Liver (tissue), 9 donors: Measurements from ENCODE around the gene GPR32. TPM values are rescaled to one million over a fixed set of nuclear protein-coding genes. Genes with fewer than 3 reads are reported as not detected.

Experiments used
- DNase-seq: peaks from one replicate; pipeline ENCODE4 v3.0.0-alpha.2; 2017; ENCODE audit warnings: low spot score
- H3K27ac ChIP-seq, 2 donors: one replicate each; pipeline ENCODE4 v1.7.0; 2013; ENCODE audit warnings: inconsistent platforms in 2 of 2, low read length in 2 of 2, control low read depth in 1 of 2, low read depth in 1 of 2, mild to moderate bottlenecking in 1 of 2
- H3K27me3 ChIP-seq, 4 donors: one replicate each; pipeline versions ENCODE4 v1.6.1 to v1.7.0; 2013; ENCODE audit warnings: low read length in 3 of 4, inconsistent platforms in 1 of 4, mild to moderate bottlenecking in 1 of 4, moderate library complexity in 1 of 4; ENCODE audit not compliant: control insufficient read depth in 4 of 4, insufficient read depth in 4 of 4
- H3K36me3 ChIP-seq, 4 donors: one replicate each; pipeline versions ENCODE4 v1.6.1 to v1.7.0; 2013; ENCODE audit warnings: low read length in 3 of 4, mild to moderate bottlenecking in 3 of 4, low read depth in 1 of 4, moderate library complexity in 1 of 4; ENCODE audit not compliant: control insufficient read depth in 4 of 4, insufficient read depth in 3 of 4
- H3K4me1 ChIP-seq, 4 donors: one replicate each; pipeline versions ENCODE4 v1.6.1 to v1.7.0; 2013; ENCODE audit warnings: low read length in 3 of 4, mild to moderate bottlenecking in 3 of 4, moderate library complexity in 1 of 4; ENCODE audit not compliant: control insufficient read depth in 4 of 4, insufficient read depth in 4 of 4
- H3K4me3 ChIP-seq, 3 donors: one replicate each; pipeline versions ENCODE4 v1.6.1 to v1.7.0; 2013; ENCODE audit warnings: low read length in 3 of 3, control low read depth in 1 of 3, low read depth in 1 of 3, mild to moderate bottlenecking in 1 of 3
- H3K9ac ChIP-seq, 2 donors: one replicate each; pipeline ENCODE4 v1.7.0; 2013; ENCODE audit warnings: low read length in 2 of 2, mild to moderate bottlenecking in 2 of 2, moderate library complexity in 2 of 2, control low read depth in 1 of 2, low read depth in 1 of 2
- H3K9me3 ChIP-seq, 4 donors: one replicate each; pipeline versions ENCODE4 v1.6.1 to v1.7.0; 2013; ENCODE audit warnings: low read length in 3 of 4; ENCODE audit not compliant: control insufficient read depth in 4 of 4
- EGR1 ChIP-seq, 2 donors: IDR thresholded peaks; 2 replicates each; pipeline ENCODE4 v1.6.1; 2016 to 2018; ENCODE audit warnings: antibody characterized with exemption in 2 of 2, low read depth in 2 of 2
- FOXA1 ChIP-seq: IDR thresholded peaks from 2 replicates; pipeline ENCODE4 v1.6.1; 2016; ENCODE audit warnings: antibody characterized with exemption
- FOXA2 ChIP-seq: IDR thresholded peaks from 2 replicates; pipeline ENCODE4 v1.6.1; 2016; ENCODE audit warnings: antibody characterized with exemption
- GABPA ChIP-seq, 2 donors: IDR thresholded peaks in 1 of 2; conservative IDR thresholded peaks in 1 of 2; 2 replicates each; pipeline ENCODE4 v1.6.1; 2016; ENCODE audit warnings: antibody characterized with exemption in 2 of 2, mild to moderate bottlenecking in 1 of 2, moderate library complexity in 1 of 2
- HNF4A ChIP-seq, 2 donors: conservative IDR thresholded peaks; 2 replicates each; pipeline ENCODE4 v1.6.1; 2016; ENCODE audit warnings: antibody characterized with exemption in 2 of 2, mild to moderate bottlenecking in 2 of 2
- HNF4G ChIP-seq: IDR thresholded peaks from 2 replicates; pipeline ENCODE4 v1.6.1; 2016; ENCODE audit warnings: antibody characterized with exemption
- JUND ChIP-seq, 2 donors: IDR thresholded peaks; 2 replicates each; pipeline ENCODE4 v1.6.1; 2016; ENCODE audit warnings: antibody characterized with exemption in 2 of 2
- NR2F2 ChIP-seq: IDR thresholded peaks from 2 replicates; pipeline ENCODE4 v1.6.1; 2016; ENCODE audit warnings: antibody characterized with exemption
- RAD21 ChIP-seq, 2 donors: IDR thresholded peaks; 2 replicates each; pipeline ENCODE4 v1.6.1; 2016; ENCODE audit warnings: antibody characterized with exemption in 2 of 2, mild to moderate bottlenecking in 2 of 2
- REST ChIP-seq: IDR thresholded peaks from 2 replicates; pipeline ENCODE4 v1.6.1; 2016; ENCODE audit warnings: antibody characterized with exemption, mild to moderate bottlenecking
- RXRA ChIP-seq, 2 donors: IDR thresholded peaks; 2 replicates each; pipeline ENCODE4 v1.6.1; 2017 to 2018; ENCODE audit warnings: antibody characterized with exemption in 2 of 2, mild to moderate bottlenecking in 1 of 2
- SP1 ChIP-seq: IDR thresholded peaks from 2 replicates; pipeline ENCODE4 v1.6.1; 2018; ENCODE audit warnings: antibody characterized with exemption, mild to moderate bottlenecking
- TAF1 ChIP-seq: conservative IDR thresholded peaks from 2 replicates; pipeline ENCODE4 v1.6.1; 2016; ENCODE audit warnings: antibody characterized with exemption, mild to moderate bottlenecking
- YY1 ChIP-seq: IDR thresholded peaks from 2 replicates; pipeline ENCODE4 v1.6.1; 2016; ENCODE audit warnings: antibody characterized with exemption, mild to moderate bottlenecking
- ZBTB33 ChIP-seq: IDR thresholded peaks from 2 replicates; pipeline ENCODE4 v1.6.1; 2016; ENCODE audit warnings: antibody characterized with exemption
- WGBS: extraction: QIAGEN DNeasy Blood & Tissue Kit; methylation state at CpG from one replicate; pipeline ENCODE4 v1.1.7; 2013; 5-methylcytosine and 5-hydroxymethylcytosine counted together
- polyA plus RNA-seq, 2 donors: library from polyadenylated mRNA; stranded (reverse) in 1 of 2; unstranded in 1 of 2; fragments of 200-250 nt in 1 of 2; fragments of >200 nt in 1 of 2; fragmentation: Nextera tagmentation in 1 of 2; extraction: Ambion mirVana in 1 of 2; gene quantifications; one replicate each; pipeline versions ENCODE4 v1.2.1 to v1.2.3, GENCODE V29; 2013 to 2015
- total RNA-seq, 2 donors: library from RNA; depleted of rRNA; stranded (reverse); fragments of >200 nt; gene quantifications; one replicate each; pipeline ENCODE4 v1.2.3, GENCODE V29; 2014
- TF ChIP-seq, protein P1 (sequence below): IDR thresholded peaks from 2 replicates; pipeline ENCODE4 v1.6.1; 2016; ENCODE audit warnings: antibody characterized with exemption
- TF ChIP-seq, protein P2 (sequence below): fragments of 150-350 bp; IDR thresholded peaks from 2 replicates; pipeline ENCODE4 v1.5.1; 2017; ENCODE audit warnings: improper control_type of control experiment, low read depth, low read length; ENCODE audit not compliant: missing input control
- donor health status: healthy.
- donor health status: healthy.
- donor health status: healthy.
- donor health status: healthy.
- donor health status: healthy.

Gene GPR32
- total and polyA plus RNA-seq, 4 donors = not detected

DNA sequence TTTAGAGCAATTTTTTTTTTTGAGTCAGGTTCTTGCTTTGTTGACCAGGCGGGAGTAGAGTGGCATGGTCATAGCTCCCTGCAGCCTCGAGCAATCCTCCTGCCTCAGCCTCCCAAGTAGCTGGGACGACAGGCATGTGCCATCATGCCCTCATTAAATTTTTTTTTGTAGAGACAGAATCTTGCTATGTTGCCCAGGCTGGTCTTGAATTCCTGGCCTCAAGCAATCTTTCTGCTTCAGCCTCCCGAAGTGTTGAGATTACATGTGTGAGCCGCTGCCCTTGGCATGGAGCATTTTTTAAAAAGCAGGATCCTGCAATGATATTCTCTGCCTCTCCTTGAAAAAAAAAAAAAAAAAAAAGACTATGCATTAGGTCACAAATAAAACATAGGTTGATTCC, 5.9 kb downstream of the GPR32 start:
- Histone ChIP-seq H3K36me3 (no peaks in the 10 kb centered on the region), H3K27ac (no peak overlapping the region), H3K27me3 (peaks cover 0 to 11% (median 6%) of the 10 kb centered on the region in 4 donors), H3K9me3 (no peaks in the 10 kb centered on the region), H3K4me3 (no peak overlapping the region), H3K9ac (no peak overlapping the region), H3K4me1 (no peaks in the 10 kb centered on the region)
- 71% methylated on average over 5 of the region's 5 CpGs for WGBS
- DNase-seq = no peak
- TF ChIP-seq JUND (IDR thresholded peaks at IDR 0.05) = no peak
- TF ChIP-seq YY1 = no peak
- no peak for TF ChIP-seq GABPA (IDR thresholded peaks at IDR 0.05 in 1 of 2, conservative IDR thresholded peaks at IDR 0.05 in 1 of 2)
- no peak for TF ChIP-seq RAD21 (IDR thresholded peaks at IDR 0.05)
- TF ChIP-seq HNF4A (conservative IDR thresholded peaks at IDR 0.05) = no peak
- no peak for TF ChIP-seq EGR1 (IDR thresholded peaks at IDR 0.05; ENCODE audit: low read depth in 2 of 2)
- TF ChIP-seq NR2F2 = no peak
- no peak for TF ChIP-seq SP1
- TF ChIP-seq ZBTB33 = no peak
- TF ChIP-seq REST = no peak
- no peak for TF ChIP-seq RXRA (IDR thresholded peaks at IDR 0.05)
- no peak for TF ChIP-seq FOXA2
- TF ChIP-seq, protein P1, sequence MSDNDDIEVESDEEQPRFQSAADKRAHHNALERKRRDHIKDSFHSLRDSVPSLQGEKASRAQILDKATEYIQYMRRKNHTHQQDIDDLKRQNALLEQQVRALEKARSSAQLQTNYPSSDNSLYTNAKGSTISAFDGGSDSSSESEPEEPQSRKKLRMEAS = no peak
- no peak for TF ChIP-seq TAF1
- TF ChIP-seq, protein P2, sequence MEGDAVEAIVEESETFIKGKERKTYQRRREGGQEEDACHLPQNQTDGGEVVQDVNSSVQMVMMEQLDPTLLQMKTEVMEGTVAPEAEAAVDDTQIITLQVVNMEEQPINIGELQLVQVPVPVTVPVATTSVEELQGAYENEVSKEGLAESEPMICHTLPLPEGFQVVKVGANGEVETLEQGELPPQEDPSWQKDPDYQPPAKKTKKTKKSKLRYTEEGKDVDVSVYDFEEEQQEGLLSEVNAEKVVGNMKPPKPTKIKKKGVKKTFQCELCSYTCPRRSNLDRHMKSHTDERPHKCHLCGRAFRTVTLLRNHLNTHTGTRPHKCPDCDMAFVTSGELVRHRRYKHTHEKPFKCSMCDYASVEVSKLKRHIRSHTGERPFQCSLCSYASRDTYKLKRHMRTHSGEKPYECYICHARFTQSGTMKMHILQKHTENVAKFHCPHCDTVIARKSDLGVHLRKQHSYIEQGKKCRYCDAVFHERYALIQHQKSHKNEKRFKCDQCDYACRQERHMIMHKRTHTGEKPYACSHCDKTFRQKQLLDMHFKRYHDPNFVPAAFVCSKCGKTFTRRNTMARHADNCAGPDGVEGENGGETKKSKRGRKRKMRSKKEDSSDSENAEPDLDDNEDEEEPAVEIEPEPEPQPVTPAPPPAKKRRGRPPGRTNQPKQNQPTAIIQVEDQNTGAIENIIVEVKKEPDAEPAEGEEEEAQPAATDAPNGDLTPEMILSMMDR = no peak
- TF ChIP-seq HNF4G = no peak

DNA sequence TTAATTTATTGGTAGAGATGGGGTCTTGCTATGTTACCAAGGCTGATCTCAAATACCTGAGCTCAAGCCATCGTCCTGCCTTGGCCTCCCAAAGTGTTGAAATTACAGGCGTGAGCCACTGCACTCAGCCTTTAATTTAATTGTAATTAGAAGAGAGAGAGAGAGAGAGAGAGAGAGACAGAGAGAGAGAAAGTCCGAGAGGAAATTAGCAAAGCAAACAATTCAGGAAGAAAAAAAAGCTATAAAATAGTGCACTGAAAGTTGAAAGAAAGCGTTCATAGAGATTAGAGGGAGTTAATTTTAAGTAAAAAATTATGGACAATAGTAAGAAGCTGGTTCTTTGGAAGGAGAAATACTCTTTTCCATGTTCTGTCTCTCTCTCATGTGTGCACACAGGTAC, 7.0 kb downstream of the GPR32 start:
- Histone ChIP-seq H3K9ac (no peak overlapping the region), H3K9me3 (no peaks in the 10 kb centered on the region), H3K4me1 (no peaks in the 10 kb centered on the region), H3K27ac (no peak overlapping the region), H3K27me3 (peaks cover 0 to 11% (median 6%) of the 10 kb centered on the region in 4 donors), H3K36me3 (no peaks in the 10 kb centered on the region), H3K4me3 (no peak overlapping the region)
- no peak for TF ChIP-seq HNF4G
- TF ChIP-seq FOXA1 = no peak
- TF ChIP-seq NR2F2 = no peak
- no peak for TF ChIP-seq SP1
- no peak for TF ChIP-seq RAD21 (IDR thresholded peaks at IDR 0.05)
- TF ChIP-seq, protein P1 = no peak
- TF ChIP-seq FOXA2 = no peak
- 37% methylated on average over 4 of the region's 4 CpGs for WGBS
- DNase-seq = no peak
